Endothelial cell of umbilical vein (primary cell): ENCODE results near the gene TGFA. TPM values are rescaled to one million over a fixed set of nuclear protein-coding genes. Genes with fewer than 3 reads are reported as not detected.

ENCODE experiments used
- BruUV-seq: library from RNA; stranded (reverse); fragments of 400-500 nt; replicated peaks from 2 replicates; lab custom pipeline; 2021; lab: Mats Ljungman, UMichigan
- CTCF ChIA-PET: fragments of 300-600, 350-600 bp; sonication (Branson Sonifier 250); formaldehyde crosslinking; loops from one replicate; lab custom pipeline; 2021; ENCODE audit warnings: antibody characterized with exemption, inconsistent platforms; lab: Charles Lee
- POLR2A ChIA-PET: fragments of 300-600, 350-600 bp; sonication (Branson Sonifier 250); formaldehyde crosslinking; loops from one replicate; lab custom pipeline; 2021; ENCODE audit warnings: antibody characterized with exemption, inconsistent platforms; lab: Charles Lee
- DNase-seq: peaks from one replicate; pipeline ENCODE4 v3.0.0-alpha.2; 2011; ENCODE audit warnings: low read depth, low spot score
- FAIRE-seq: peaks from 2 replicates; lab custom pipeline; 2011; peaks lifted over from hg19 to GRCh38; lab: Jason Lieb, UNC
- H2AFZ ChIP-seq: 2 replicates; pipeline ENCODE4 v1.6.0; 2012; ENCODE audit warnings: low read depth, low read length, control low read depth, inconsistent platforms
- H3K27ac ChIP-seq: 2 replicates; pipeline ENCODE4 v1.5.1; 2011; ENCODE audit warnings: low read depth, mild to moderate bottlenecking, control low read depth, low read length, moderate library complexity; ENCODE audit not compliant: insufficient read depth
- H3K27me3 ChIP-seq, 2 experiments: 2 replicates each; pipeline versions ENCODE4 v1.6.0 to v1.6.1; 2011; ENCODE audit warnings: low read length in 2 of 2, mixed read lengths in 1 of 2; ENCODE audit not compliant: control insufficient read depth in 2 of 2, insufficient read depth in 2 of 2
- H3K36me3 ChIP-seq, 2 experiments: 2 replicates in 1 of 2; 3 replicates in 1 of 2; pipeline ENCODE4 v1.5.1; 2011; ENCODE audit warnings: low read length in 2 of 2, mild to moderate bottlenecking in 1 of 2, moderate library complexity in 1 of 2; ENCODE audit not compliant: control insufficient read depth in 2 of 2, insufficient read depth in 2 of 2; ENCODE audit errors: extremely low read depth in 1 of 2
- H3K4me1 ChIP-seq: 3 replicates; pipeline ENCODE4 v1.5.1; 2011; ENCODE audit warnings: mild to moderate bottlenecking, low read length; ENCODE audit not compliant: control insufficient read depth, insufficient read depth; ENCODE audit errors: extremely low read depth
- H3K4me2 ChIP-seq: 2 replicates; pipeline ENCODE4 v1.6.1; 2011; ENCODE audit warnings: low read length, control low read depth, mixed read lengths; ENCODE audit not compliant: insufficient read depth
- H3K4me3 ChIP-seq, 3 experiments: fragments of 200-600 bp in 1 of 3; sonication (generic), shearing (Covaris generic) in 1 of 3; replicated peaks in 1 of 3; 2 replicates each; pipeline ENCODE4 v1.5.1; 2011 to 2016; ENCODE audit warnings: control low read depth in 3 of 3, low read length in 3 of 3, mild to moderate bottlenecking in 2 of 3, inconsistent platforms in 1 of 3, low read depth in 1 of 3, moderate library complexity in 1 of 3; ENCODE audit not compliant: insufficient read depth in 1 of 3
- H3K79me2 ChIP-seq: 2 replicates; pipeline ENCODE4 v1.6.0; 2012; ENCODE audit warnings: low read length, inconsistent platforms; ENCODE audit not compliant: control insufficient read depth, insufficient read depth
- H3K9ac ChIP-seq: replicated peaks from 2 replicates; pipeline ENCODE3; 2011; ENCODE audit warnings: low read length, control low read depth; ENCODE audit not compliant: insufficient read depth; ENCODE audit errors: extremely low read depth
- H3K9me1 ChIP-seq: replicated peaks from 3 replicates; pipeline ENCODE4 v1.6.0; 2011; ENCODE audit warnings: mild to moderate bottlenecking, low read length; ENCODE audit not compliant: control insufficient read depth, insufficient read depth; ENCODE audit errors: extremely low read depth
- H3K9me3 ChIP-seq: replicated peaks from 2 replicates; pipeline ENCODE4 v1.5.1; 2012; ENCODE audit warnings: low read length, inconsistent platforms; ENCODE audit not compliant: control insufficient read depth, insufficient read depth
- H4K20me1 ChIP-seq: replicated peaks from 2 replicates; pipeline ENCODE3; 2011; ENCODE audit warnings: mild to moderate bottlenecking, low read length; ENCODE audit not compliant: control insufficient read depth, insufficient read depth; ENCODE audit errors: extremely low read depth
- EZH2 ChIP-seq: IDR thresholded peaks from 2 replicates; pipeline ENCODE4 v1.6.1; 2012; ENCODE audit warnings: borderline replicate concordance, low read depth, mild to moderate bottlenecking, moderate library complexity, low read length, inconsistent platforms; ENCODE audit not compliant: severe bottlenecking
- GATA2 ChIP-seq: IDR thresholded peaks from 2 replicates; pipeline ENCODE4 v1.7.0; 2011; ENCODE audit warnings: low read depth, mild to moderate bottlenecking, moderate library complexity, mixed read lengths, low read length; ENCODE audit not compliant: insufficient read length, insufficient read depth
- JUN ChIP-seq: IDR thresholded peaks from 2 replicates; pipeline ENCODE4 v1.6.1; 2011; ENCODE audit warnings: borderline replicate concordance, low read depth; ENCODE audit not compliant: insufficient read length, insufficient read depth
- MYC ChIP-seq: IDR thresholded peaks from one replicate; pipeline ENCODE4 v1.6.1; 2011; ENCODE audit warnings: mild to moderate bottlenecking, low read depth, low read length
- POLR2A ChIP-seq: IDR thresholded peaks from 2 replicates; pipeline ENCODE4 v1.6.1; 2012; ENCODE audit warnings: low read depth, mild to moderate bottlenecking, control low read depth, low read length
- POLR2AphosphoS5 ChIP-seq: IDR thresholded peaks from 2 replicates; pipeline ENCODE4 v1.6.1; 2012; ENCODE audit warnings: low read depth, mild to moderate bottlenecking, control low read depth, low read length, moderate library complexity; ENCODE audit not compliant: insufficient read depth
- dilution Hi-C: fragments of 300-500 bp; cut with MboI; formaldehyde crosslinking; loops from one replicate; pipeline ENCODE4 v1.15.0; 2019; ENCODE audit warnings: low sequenced_read_pairs; ENCODE audit not compliant: extremely low pct_ligation_motif_present
- intact Hi-C: fragments of 100-400 bp; cut with micrococcal nuclease; formaldehyde crosslinking; loops from one replicate; pipeline ENCODE4 v1.10.0; 2022
- polyA plus RNA-seq, 4 experiments: library from polyadenylated mRNA; depleted of rRNA in 3 of 4; stranded (reverse) in 3 of 4; unstranded in 1 of 4; fragments of >200 nt; gene quantifications; 2 replicates each; pipeline versions ENCODE4 v1.2.1 to v1.2.3, GENCODE V29; 2011 to 2012; ENCODE audit warnings: missing spikeins in 1 of 4
- total RNA-seq: library from RNA; stranded (reverse); gene quantifications from 2 replicates; pipeline ENCODE4 v1.2.3, GENCODE V29; 2021
- TF ChIP-seq, protein P1 (sequence below): IDR thresholded peaks from 2 replicates; pipeline ENCODE4 v1.6.1; 2011; ENCODE audit not compliant: insufficient read depth, insufficient read length
- TF ChIP-seq, protein P2 (sequence below), 2 donors: IDR thresholded peaks; 1 replicate in 1 of 2; 2 replicates in 1 of 2; pipeline ENCODE4 v1.5.1; 2011; ENCODE audit warnings: low read length in 2 of 2, mild to moderate bottlenecking in 2 of 2, moderate library complexity in 2 of 2, control low read depth in 1 of 2, inconsistent platforms in 1 of 2, low read depth in 1 of 2; ENCODE audit not compliant: insufficient read depth in 1 of 2; ENCODE audit errors: extremely low read depth in 1 of 2

TGFA gene
- total and polyA plus RNA-seq, 2 donors (not counting 3 experiments of a cell fraction or from before 2014, with no cell fraction given) = 0.22 to 0.32 TPM

DNA sequence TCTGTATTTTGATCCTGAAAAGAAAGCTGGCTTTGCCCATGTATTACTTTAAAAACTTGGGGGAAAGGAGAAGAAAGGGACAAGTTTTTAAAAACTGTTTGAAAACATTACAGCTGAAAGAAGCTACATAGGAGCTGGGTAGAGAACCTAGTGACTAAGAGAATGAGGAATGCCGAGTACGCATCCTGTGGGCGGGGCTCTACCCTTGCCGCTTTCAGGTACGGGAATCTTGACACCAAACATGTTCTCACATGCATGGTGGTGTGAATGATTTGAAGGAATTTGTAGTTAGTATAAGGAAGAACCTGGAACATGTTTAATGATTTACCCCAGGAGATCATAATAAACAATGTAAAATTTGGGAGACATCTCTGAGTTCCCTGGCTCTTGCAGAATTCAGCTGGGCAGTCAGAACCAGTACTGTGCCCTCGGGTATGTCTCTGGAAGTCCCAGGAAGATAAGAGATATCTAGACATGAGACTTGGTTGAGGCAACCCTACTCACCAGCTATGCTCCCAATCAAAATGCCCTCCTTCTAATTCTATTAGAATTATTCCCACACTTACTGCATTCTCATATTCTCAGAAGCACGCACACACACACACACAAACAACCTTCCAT is 16.5 kb upstream of the TGFA start:
- no peaks in the 10 kb centered on the region for H3K4me1 ChIP-seq
- no peak overlapping the region for H3K4me3 ChIP-seq
- DNase-seq (no peak), FAIRE-seq (no peak)
- intact Hi-C loops (no loop called here), dilution Hi-C loops (no loop called here)
- TF ChIP-seq GATA2 (no peak), EZH2 (no peak), POLR2AphosphoS5 (no peak), MYC (no peak), POLR2A (no peak), JUN (no peak)
- TF ChIP-seq, protein P1, sequence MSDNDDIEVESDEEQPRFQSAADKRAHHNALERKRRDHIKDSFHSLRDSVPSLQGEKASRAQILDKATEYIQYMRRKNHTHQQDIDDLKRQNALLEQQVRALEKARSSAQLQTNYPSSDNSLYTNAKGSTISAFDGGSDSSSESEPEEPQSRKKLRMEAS = no peak
- TF ChIP-seq, protein P2, sequence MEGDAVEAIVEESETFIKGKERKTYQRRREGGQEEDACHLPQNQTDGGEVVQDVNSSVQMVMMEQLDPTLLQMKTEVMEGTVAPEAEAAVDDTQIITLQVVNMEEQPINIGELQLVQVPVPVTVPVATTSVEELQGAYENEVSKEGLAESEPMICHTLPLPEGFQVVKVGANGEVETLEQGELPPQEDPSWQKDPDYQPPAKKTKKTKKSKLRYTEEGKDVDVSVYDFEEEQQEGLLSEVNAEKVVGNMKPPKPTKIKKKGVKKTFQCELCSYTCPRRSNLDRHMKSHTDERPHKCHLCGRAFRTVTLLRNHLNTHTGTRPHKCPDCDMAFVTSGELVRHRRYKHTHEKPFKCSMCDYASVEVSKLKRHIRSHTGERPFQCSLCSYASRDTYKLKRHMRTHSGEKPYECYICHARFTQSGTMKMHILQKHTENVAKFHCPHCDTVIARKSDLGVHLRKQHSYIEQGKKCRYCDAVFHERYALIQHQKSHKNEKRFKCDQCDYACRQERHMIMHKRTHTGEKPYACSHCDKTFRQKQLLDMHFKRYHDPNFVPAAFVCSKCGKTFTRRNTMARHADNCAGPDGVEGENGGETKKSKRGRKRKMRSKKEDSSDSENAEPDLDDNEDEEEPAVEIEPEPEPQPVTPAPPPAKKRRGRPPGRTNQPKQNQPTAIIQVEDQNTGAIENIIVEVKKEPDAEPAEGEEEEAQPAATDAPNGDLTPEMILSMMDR (IDR thresholded peaks at IDR 0.05; ENCODE audit: extremely low read depth in 1 of 2, insufficient read depth in 1 of 2, low read depth in 1 of 2, low read length in 2 of 2) = no peak
- CTCF ChIA-PET = interaction anchor here (1.1 to 2.0 kb wide), 3 partner anchors 12 to 19 kb away, joined by 3 to 6 read pairs (median 5); no protein-coding TSS in a partner anchor
- no peak overlapping the region for H3K4me2 ChIP-seq
- no peaks in the 10 kb centered on the region for H3K9me1 ChIP-seq
- H2AFZ ChIP-seq = no peak overlapping the region
- POLR2A ChIA-PET = no interaction called here
- H4K20me1 ChIP-seq = no peaks in the 10 kb centered on the region
- H3K9ac ChIP-seq = no peak overlapping the region
- H3K79me2 ChIP-seq = no peaks in the 10 kb centered on the region
- no peak overlapping the region for H3K27ac ChIP-seq
- no TSS peak for BruUV-seq
- H3K36me3 ChIP-seq = no peaks in the 10 kb centered on the region
- no peaks in the 10 kb centered on the region for H3K9me3 ChIP-seq
- H3K27me3 ChIP-seq = peaks cover 8 to 33% of the 10 kb centered on the region in 2 experiments
